Suprapubic skin (tissue), 4 donors: Measurements from ENCODE around the gene PARVB. TPM values are rescaled to one million over a fixed set of nuclear protein-coding genes. Genes with fewer than 3 reads are reported as not detected.

Source experiments
- DNase-seq, 2 donors: peaks; one replicate each; pipeline ENCODE4 v3.0.0-alpha.2; 2019; ENCODE audit warnings: low spot score in 2 of 2
- H3K27ac ChIP-seq: fragments of 200-600 bp; sonication (generic); one replicate; pipeline ENCODE4 v1.5.1; 2019
- H3K27me3 ChIP-seq: fragments of 200-600 bp; sonication (generic); one replicate; pipeline ENCODE4 v1.5.1; 2019
- H3K36me3 ChIP-seq: fragments of 200-600 bp; sonication (generic); one replicate; pipeline ENCODE4 v1.5.1; 2019
- H3K4me1 ChIP-seq: fragments of 200-600 bp; sonication (generic); one replicate; pipeline ENCODE4 v1.5.1; 2019
- H3K4me3 ChIP-seq: fragments of 200-600 bp; sonication (generic); one replicate; pipeline ENCODE4 v1.5.1; 2019; ENCODE audit warnings: mild to moderate bottlenecking
- H3K9me3 ChIP-seq: fragments of 200-600 bp; sonication (generic); one replicate; pipeline ENCODE4 v1.5.1; 2019
- CTCF ChIP-seq, 2 donors: fragments of 200-600 bp in 1 of 2; fragments of 450-650 bp in 1 of 2; sonication (generic) in 1 of 2; IDR thresholded peaks; one replicate each; pipeline ENCODE4 v1.5.1; 2016 to 2019; ENCODE audit warnings: antibody characterized with exemption in 2 of 2, mild to moderate bottlenecking in 1 of 2, moderate library complexity in 1 of 2
- EP300 ChIP-seq: sonication (generic); formaldehyde crosslinking; IDR thresholded peaks from one replicate; pipeline ENCODE4 v1.6.1; 2017; ENCODE audit warnings: antibody characterized with exemption
- POLR2A ChIP-seq, 2 donors: fragments of 450-650 bp; IDR thresholded peaks; one replicate each; pipeline ENCODE4 v1.6.1; 2017; ENCODE audit warnings: antibody characterized with exemption in 2 of 2, mild to moderate bottlenecking in 2 of 2, moderate library complexity in 2 of 2
- POLR2AphosphoS5 ChIP-seq, 3 donors: sonication (generic); formaldehyde crosslinking; IDR thresholded peaks; one replicate each; pipeline ENCODE4 v1.6.1; 2017; ENCODE audit warnings: antibody characterized with exemption in 3 of 3
- WGBS: methylation state at CpG from one replicate; pipeline ENCODE4 v1.1.5; 2018; 5-methylcytosine and 5-hydroxymethylcytosine counted together
- total RNA-seq, 4 donors: library from RNA; depleted of rRNA; stranded (reverse); fragments of >200 nt; gene quantifications; one replicate each; pipeline ENCODE4 v1.1.0, GENCODE V29; 2016

PARVB gene
- total RNA-seq, 4 donors from 2014 or later = 9.7 to 17.8 (median 13.3) TPM

DNA sequence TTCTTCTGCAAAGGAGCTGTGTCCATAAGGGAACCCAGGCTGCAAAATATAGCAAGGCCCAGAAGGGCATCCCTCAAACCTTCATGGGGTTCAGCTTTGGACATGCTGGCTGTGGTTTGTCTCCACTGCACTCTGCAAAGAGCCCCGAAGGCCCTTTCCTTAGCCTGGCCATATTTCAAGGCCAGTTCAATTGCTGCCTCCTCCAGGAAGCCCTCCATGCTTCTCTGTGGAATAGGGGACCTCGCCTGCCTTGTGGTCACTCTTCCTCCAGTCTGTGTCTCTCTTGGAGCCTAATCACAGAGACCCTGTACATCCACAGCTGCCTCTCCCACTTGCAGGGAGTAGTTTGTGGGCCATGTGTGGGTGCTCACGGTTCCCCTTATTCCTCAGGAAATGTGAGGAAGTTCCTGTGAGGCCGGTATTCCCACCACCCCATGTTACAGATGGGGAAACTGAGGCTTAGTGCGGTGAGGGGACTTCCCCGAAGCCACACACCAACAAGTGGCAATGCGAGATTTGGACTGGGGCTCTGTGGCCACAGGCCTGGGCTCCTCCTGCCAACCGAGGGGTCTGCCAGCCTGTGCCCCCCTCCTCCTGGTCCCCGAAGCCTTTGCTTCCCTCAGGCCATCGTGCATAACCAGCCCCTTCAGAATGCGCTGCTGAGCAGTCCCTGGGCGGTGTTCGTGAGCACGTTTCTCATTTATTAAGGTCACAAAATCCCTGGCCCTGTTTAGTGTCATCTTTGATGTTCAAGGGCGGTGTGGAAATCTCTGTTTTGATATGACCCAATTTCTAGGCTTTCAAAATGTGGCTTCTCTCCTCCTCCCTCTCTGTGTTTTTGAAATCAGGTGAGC, 65.8 kb downstream of the PARVB start:
- no peak for DNase-seq
- no peak overlapping the region for H3K27ac ChIP-seq

DNA sequence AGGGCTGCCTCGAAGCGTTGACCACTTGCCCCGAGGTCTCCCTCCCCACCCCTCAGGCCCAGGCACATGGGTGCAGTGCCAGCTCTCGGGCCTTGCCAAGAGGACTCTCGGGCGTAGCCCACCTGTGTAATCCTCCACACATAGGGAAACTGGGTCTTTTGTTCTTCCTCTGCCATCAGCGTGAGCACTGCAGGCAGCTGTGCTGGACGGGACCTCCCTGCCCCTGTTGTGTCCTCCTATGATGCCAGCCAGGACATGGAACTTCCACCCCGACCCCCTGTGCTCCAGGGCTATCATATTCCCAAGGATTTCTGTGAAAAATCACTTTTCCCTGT, 66.4 kb downstream of the PARVB start:
- 61% methylated on average over 9 of the region's 9 CpGs for WGBS
- Histone ChIP-seq H3K4me3 (no peak overlapping the region), H3K27ac (no peak overlapping the region), H3K4me1 (peaks cover 40% of the 10 kb centered on the region), H3K27me3 (no peaks in the 10 kb centered on the region), H3K36me3 (peaks cover 7% of the 10 kb centered on the region), H3K9me3 (no peaks in the 10 kb centered on the region)
- DNase-seq = no peak
- TF ChIP-seq POLR2AphosphoS5 (IDR thresholded peaks at IDR 0.05) (no peak), EP300 (no peak), CTCF (IDR thresholded peaks at IDR 0.05) (no peak), POLR2A (IDR thresholded peaks at IDR 0.05) (no peak)

More for the DNA sequence above, 65.8 kb downstream of the PARVB start:
- peaks cover 2% of the 10 kb centered on the region for H3K9me3 ChIP-seq
- no peaks in the 10 kb centered on the region for H3K27me3 ChIP-seq
- peaks cover 41% of the 10 kb centered on the region for H3K4me1 ChIP-seq
- peaks cover 4% of the 10 kb centered on the region for H3K36me3 ChIP-seq
- TF ChIP-seq POLR2A (IDR thresholded peaks at IDR 0.05) (no peak), POLR2AphosphoS5 (IDR thresholded peaks at IDR 0.05) (no peak), EP300 (no peak), CTCF (IDR thresholded peaks at IDR 0.05) (no peak)
- 59% methylated on average over 15 of the region's 15 CpGs for WGBS
- H3K4me3 ChIP-seq = no peak overlapping the region

GRCh38 chr22:44091021-44091721, 67.1 kb downstream of the PARVB start:
- Histone ChIP-seq H3K27me3 (no peaks in the 10 kb centered on the region), H3K9me3 (no peaks in the 10 kb centered on the region), H3K27ac (no peak overlapping the region), H3K4me3 (no peak overlapping the region), H3K36me3 (peaks cover 13% of the 10 kb centered on the region), H3K4me1 (peaks cover 33% of the 10 kb centered on the region)
- TF ChIP-seq EP300 (no peak), CTCF (IDR thresholded peaks at IDR 0.05) (no peak), POLR2AphosphoS5 (IDR thresholded peaks at IDR 0.05) (no peak), POLR2A (IDR thresholded peaks at IDR 0.05) (no peak)
- 56% methylated on average over 14 of the region's 14 CpGs for WGBS
- no peak for DNase-seq

DNA sequence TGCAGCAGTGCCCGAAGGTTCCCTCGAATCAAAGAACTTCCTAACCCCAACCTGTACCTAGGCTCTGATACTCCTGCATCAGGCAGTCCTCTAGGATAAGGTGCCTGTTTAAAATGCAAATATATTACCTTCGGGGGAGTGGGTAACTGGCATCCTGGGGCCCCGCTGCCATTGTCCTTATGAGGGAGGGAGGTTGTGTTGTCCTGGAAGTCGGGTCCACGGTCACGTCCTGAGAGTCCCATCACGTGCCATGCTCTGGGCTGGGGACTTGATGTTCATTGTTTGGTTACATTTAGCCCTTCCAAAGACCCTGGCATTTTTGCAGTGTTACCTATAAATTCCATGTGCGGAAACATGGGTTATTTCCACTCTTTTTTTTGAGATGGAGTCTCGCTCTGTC, 67.6 kb downstream of the PARVB start:
- 93% methylated on average over 10 of the region's 10 CpGs for WGBS
- no peak for DNase-seq
- TF ChIP-seq POLR2A (IDR thresholded peaks at IDR 0.05) = no peak
- no peak for TF ChIP-seq EP300
- TF ChIP-seq POLR2AphosphoS5 (IDR thresholded peaks at IDR 0.05) = no peak
- no peak for TF ChIP-seq CTCF (IDR thresholded peaks at IDR 0.05)

GRCh38 chr22:44092636-44093220, 68.6 kb downstream of the PARVB start:
- no peak for DNase-seq
- TF ChIP-seq POLR2AphosphoS5 (IDR thresholded peaks at IDR 0.05) (no peak), CTCF (IDR thresholded peaks at IDR 0.05) (no peak), POLR2A (IDR thresholded peaks at IDR 0.05) (no peak)

More for the DNA sequence above, 67.6 kb downstream of the PARVB start:
- Histone ChIP-seq H3K27ac (no peak overlapping the region), H3K9me3 (no peaks in the 10 kb centered on the region), H3K4me3 (no peak overlapping the region), H3K4me1 (peaks cover 31% of the 10 kb centered on the region), H3K27me3 (no peaks in the 10 kb centered on the region), H3K36me3 (peaks cover 13% of the 10 kb centered on the region)

More at GRCh38 chr22:44092636-44093220, 68.6 kb downstream of the PARVB start:
- peaks cover 31% of the 10 kb centered on the region for H3K4me1 ChIP-seq
- no peak overlapping the region for H3K27ac ChIP-seq
- H3K4me3 ChIP-seq = no peak overlapping the region
- 95% methylated on average over 7 of the region's 8 CpGs for WGBS
- H3K36me3 ChIP-seq = peaks cover 17% of the 10 kb centered on the region
- H3K27me3 ChIP-seq = no peaks in the 10 kb centered on the region
- H3K9me3 ChIP-seq = no peaks in the 10 kb centered on the region
